SU-DHL-6 (cell line): ENCODE measurements around the gene MYO19.
"Not testable (repeated sequence)": the region's sequence is repeated elsewhere in the genome, so short reads cannot be mapped to it uniquely, and the experiment has no call there.

Source experiments
- H2AFZ ChIP-seq: fragments of 200-600 bp; sonication (generic); 2 replicates; pipeline ENCODE4 v1.6.1; 2014; ENCODE audit warnings: low read depth, mild to moderate bottlenecking, moderate library complexity, mixed read lengths, antibody characterized with exemption, low read length; ENCODE audit not compliant: severe bottlenecking
- H3F3A ChIP-seq: fragments of 200-600 bp; shearing (Covaris generic); 2 replicates; pipeline ENCODE4 v1.6.0; 2016; ENCODE audit warnings: antibody characterized with exemption, mild to moderate bottlenecking; ENCODE audit not compliant: insufficient read depth
- H3K27ac ChIP-seq: fragments of 200-600 bp; sonication (generic); 2 replicates; pipeline ENCODE4 v1.5.1; 2016; ENCODE audit warnings: low read depth, mild to moderate bottlenecking, low read length, moderate library complexity, mixed read lengths
- H3K27me3 ChIP-seq: fragments of 200-600 bp; sonication (generic), shearing (Covaris generic); 2 replicates; pipeline ENCODE4 v1.6.0; 2014; ENCODE audit warnings: mild to moderate bottlenecking, low read length
- H3K36me3 ChIP-seq: fragments of 200-600 bp; sonication (generic); 2 replicates; pipeline ENCODE4 v1.6.1; 2014; ENCODE audit warnings: mild to moderate bottlenecking, low read length, mixed read lengths
- H3K4me2 ChIP-seq: fragments of 300-600, 200-600 bp; shearing (Covaris generic), sonication (generic); 2 replicates; pipeline ENCODE4 v1.6.0; 2014; ENCODE audit warnings: low read length, low read depth, mild to moderate bottlenecking; ENCODE audit not compliant: poor library complexity, severe bottlenecking
- H3K4me3 ChIP-seq: fragments of 200-600 bp; sonication (generic); 2 replicates; pipeline ENCODE4 v1.5.1; 2014; ENCODE audit warnings: antibody characterized with exemption, low read length, mild to moderate bottlenecking, mixed read lengths; ENCODE audit not compliant: insufficient read depth, poor library complexity, severe bottlenecking
- H3K79me2 ChIP-seq: fragments of 200-600 bp; sonication (generic); 2 replicates; pipeline ENCODE4 v1.6.1; 2014; ENCODE audit warnings: mild to moderate bottlenecking, low read length, moderate library complexity; ENCODE audit not compliant: insufficient read depth
- H3K9ac ChIP-seq: fragments of 200-600 bp; sonication (generic); 2 replicates; pipeline ENCODE4 v1.7.0; 2014; ENCODE audit warnings: mild to moderate bottlenecking, low read length
- H3K9me2 ChIP-seq: fragments of 200-600 bp; sonication (generic); replicated peaks from 2 replicates; pipeline ENCODE4 v1.6.1; 2014; ENCODE audit warnings: low read length; ENCODE audit not compliant: insufficient read depth
- H3K9me3 ChIP-seq: fragments of 200-600 bp; sonication (generic); 2 replicates; pipeline ENCODE4 v1.6.1; 2014; ENCODE audit warnings: low read length, mixed read lengths; ENCODE audit not compliant: insufficient read depth
- H4K20me1 ChIP-seq: fragments of 200-600 bp; sonication (generic); 2 replicates; pipeline ENCODE4 v1.6.1; 2014; ENCODE audit warnings: low read depth, mild to moderate bottlenecking, antibody characterized with exemption, low read length, moderate library complexity, mixed read lengths
- EZH2phosphoT487 ChIP-seq: fragments of 200-600 bp; sonication (generic), shearing (Covaris generic); conservative IDR thresholded peaks from 2 replicates; pipeline ENCODE4 v1.6.1; 2018; ENCODE audit warnings: mild to moderate bottlenecking, antibody characterized with exemption, low read length, moderate library complexity, mixed read lengths
- TF ChIP-seq, protein P1 (sequence below): fragments of 200-600 bp; sonication (generic); IDR thresholded peaks from one replicate; pipeline ENCODE4 v1.5.1; 2017; ENCODE audit warnings: antibody characterized with exemption, mild to moderate bottlenecking, low read length, moderate library complexity; ENCODE audit not compliant: insufficient read depth, poor library complexity, severe bottlenecking

The MYO19 gene

DNA sequence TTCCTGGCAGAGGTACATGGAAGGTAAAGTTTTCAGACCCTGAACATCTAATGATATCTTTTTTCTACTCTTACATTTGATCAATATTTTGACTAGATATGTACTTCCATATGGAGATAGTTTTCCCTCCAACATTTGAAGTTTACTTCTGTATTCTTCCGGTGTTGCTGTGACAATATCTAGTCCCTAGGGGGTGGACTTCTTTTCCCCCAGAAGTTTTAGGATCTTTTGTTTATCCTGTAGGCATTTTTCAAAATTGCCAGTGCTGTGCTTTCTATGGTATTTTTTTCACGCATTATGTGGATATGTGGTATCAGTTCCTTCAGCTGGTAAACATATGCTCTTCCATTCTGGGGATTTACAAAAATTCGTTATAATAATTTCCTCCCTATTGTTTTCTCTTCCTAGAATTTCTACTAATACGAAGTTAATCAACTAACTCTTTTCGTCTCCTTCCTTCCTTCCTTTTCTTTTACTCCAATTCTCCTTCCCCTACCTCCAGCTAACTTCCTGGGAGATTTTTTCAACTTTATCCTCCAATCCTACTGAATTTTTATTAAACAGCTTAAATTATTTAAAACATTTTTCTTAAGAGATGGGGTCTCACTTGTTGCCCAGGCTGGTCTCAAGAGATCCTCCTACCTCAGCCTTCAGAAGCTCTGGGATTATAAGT, 74.3 kb downstream of the MYO19 start:
- H3K27me3 ChIP-seq = no peaks in the 10 kb centered on the region
- H3F3A ChIP-seq = no peaks in the 10 kb centered on the region
- no peaks in the 10 kb centered on the region for H3K79me2 ChIP-seq
- TF ChIP-seq, protein P1, sequence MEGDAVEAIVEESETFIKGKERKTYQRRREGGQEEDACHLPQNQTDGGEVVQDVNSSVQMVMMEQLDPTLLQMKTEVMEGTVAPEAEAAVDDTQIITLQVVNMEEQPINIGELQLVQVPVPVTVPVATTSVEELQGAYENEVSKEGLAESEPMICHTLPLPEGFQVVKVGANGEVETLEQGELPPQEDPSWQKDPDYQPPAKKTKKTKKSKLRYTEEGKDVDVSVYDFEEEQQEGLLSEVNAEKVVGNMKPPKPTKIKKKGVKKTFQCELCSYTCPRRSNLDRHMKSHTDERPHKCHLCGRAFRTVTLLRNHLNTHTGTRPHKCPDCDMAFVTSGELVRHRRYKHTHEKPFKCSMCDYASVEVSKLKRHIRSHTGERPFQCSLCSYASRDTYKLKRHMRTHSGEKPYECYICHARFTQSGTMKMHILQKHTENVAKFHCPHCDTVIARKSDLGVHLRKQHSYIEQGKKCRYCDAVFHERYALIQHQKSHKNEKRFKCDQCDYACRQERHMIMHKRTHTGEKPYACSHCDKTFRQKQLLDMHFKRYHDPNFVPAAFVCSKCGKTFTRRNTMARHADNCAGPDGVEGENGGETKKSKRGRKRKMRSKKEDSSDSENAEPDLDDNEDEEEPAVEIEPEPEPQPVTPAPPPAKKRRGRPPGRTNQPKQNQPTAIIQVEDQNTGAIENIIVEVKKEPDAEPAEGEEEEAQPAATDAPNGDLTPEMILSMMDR = no peak
- TF ChIP-seq EZH2phosphoT487 = no peak
- H3K27ac ChIP-seq = no peak overlapping the region
- no peak overlapping the region for H3K4me3 ChIP-seq
- no peaks in the 10 kb centered on the region for H3K9me2 ChIP-seq
- no peak overlapping the region for H3K4me2 ChIP-seq
- no peaks in the 10 kb centered on the region for H3K36me3 ChIP-seq
- H3K9ac ChIP-seq = no peak overlapping the region
- no peak overlapping the region for H2AFZ ChIP-seq
- no peaks in the 10 kb centered on the region for H4K20me1 ChIP-seq
- no peaks in the 10 kb centered on the region for H3K9me3 ChIP-seq

DNA sequence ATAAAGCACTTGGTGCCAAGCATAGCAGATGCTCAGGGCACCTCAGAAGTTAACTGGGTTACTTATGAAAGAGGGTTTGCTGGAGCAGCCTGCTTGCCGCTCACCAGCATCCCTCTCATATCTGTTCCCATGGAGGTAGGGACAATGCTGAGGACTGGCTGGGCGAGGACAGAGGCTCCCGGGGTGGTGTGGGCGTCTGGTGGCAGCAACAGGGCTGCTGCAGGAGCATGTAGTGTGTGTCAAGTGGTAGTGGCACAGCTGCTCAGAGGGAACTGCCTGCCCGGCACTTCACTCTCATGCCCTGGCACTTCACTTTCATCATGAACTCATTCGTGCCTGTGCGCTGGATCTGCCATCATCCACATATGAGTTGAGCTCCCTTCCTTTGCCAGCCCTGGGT, 75.1 kb downstream of the MYO19 start:
- H3K27ac ChIP-seq = no peak overlapping the region
- TF ChIP-seq, protein P1 = no peak
- no peak for TF ChIP-seq EZH2phosphoT487
- H3K36me3 ChIP-seq = no peaks in the 10 kb centered on the region
- no peak overlapping the region for H2AFZ ChIP-seq
- H3K4me2 ChIP-seq = no peak overlapping the region
- no peaks in the 10 kb centered on the region for H4K20me1 ChIP-seq
- H3K27me3 ChIP-seq = no peaks in the 10 kb centered on the region
- H3K9me2 ChIP-seq = no peaks in the 10 kb centered on the region
- no peaks in the 10 kb centered on the region for H3K79me2 ChIP-seq
- no peaks in the 10 kb centered on the region for H3K9me3 ChIP-seq
- no peaks in the 10 kb centered on the region for H3F3A ChIP-seq
- H3K9ac ChIP-seq = no peak overlapping the region
- H3K4me3 ChIP-seq = no peak overlapping the region

DNA sequence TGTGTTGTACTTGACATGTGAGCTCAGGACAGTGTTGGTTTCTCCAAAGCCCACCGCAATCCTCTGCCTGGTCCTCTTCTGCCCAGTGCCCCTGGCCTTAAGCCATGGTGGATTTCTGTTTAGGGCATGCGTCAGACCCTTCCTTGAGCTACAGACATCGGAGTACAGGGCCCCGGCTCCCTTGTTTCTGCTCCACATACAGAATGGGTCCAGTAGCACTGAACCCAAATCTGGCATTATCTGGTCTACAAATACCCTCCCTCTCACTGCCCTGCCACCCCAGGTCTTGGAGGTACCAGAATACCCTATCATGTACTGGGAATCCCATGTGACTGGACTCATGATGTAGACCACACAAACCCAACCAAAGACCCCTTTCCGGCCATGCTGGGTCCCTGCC, 75.6 kb downstream of the MYO19 start:
- Histone ChIP-seq H3F3A (no peaks in the 10 kb centered on the region), H3K27ac (no peak overlapping the region), H3K27me3 (no peaks in the 10 kb centered on the region), H3K4me3 (no peak overlapping the region), H3K9me2 (no peaks in the 10 kb centered on the region), H4K20me1 (no peaks in the 10 kb centered on the region), H3K36me3 (no peaks in the 10 kb centered on the region), H3K4me2 (no peak overlapping the region), H3K9ac (no peak overlapping the region), H2AFZ (no peak overlapping the region), H3K9me3 (no peaks in the 10 kb centered on the region), H3K79me2 (no peaks in the 10 kb centered on the region)
- no peak for TF ChIP-seq EZH2phosphoT487
- TF ChIP-seq, protein P1 = no peak

DNA sequence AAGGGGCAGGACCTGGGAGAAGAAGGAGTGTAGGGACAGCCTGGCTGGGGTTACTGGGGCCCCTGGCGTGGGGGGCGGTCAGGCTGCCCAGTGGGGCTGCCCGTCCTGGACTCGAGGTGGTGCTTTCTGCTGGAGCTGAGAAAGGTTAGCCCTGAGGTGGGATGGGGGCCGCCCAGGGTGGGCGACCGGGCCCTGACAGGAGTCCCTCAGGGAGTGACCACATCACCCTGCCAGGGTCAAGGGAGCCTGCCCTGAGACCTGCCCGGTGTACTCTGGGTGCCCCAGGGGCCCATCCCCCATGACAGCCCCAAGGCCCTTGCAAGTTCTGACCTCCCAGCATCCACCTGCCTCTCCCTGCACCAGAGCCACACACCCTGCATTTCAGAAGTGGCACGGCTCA, 77.0 kb downstream of the MYO19 start:
- not testable (repeated sequence) for H3K36me3 ChIP-seq, H3K79me2 ChIP-seq, H3K4me2 ChIP-seq, H4K20me1 ChIP-seq, H3K9me2 ChIP-seq, H3K9me3 ChIP-seq, H2AFZ ChIP-seq, H3K4me3 ChIP-seq, H3K9ac ChIP-seq, H3F3A ChIP-seq, H3K27me3 ChIP-seq, H3K27ac ChIP-seq

DNA sequence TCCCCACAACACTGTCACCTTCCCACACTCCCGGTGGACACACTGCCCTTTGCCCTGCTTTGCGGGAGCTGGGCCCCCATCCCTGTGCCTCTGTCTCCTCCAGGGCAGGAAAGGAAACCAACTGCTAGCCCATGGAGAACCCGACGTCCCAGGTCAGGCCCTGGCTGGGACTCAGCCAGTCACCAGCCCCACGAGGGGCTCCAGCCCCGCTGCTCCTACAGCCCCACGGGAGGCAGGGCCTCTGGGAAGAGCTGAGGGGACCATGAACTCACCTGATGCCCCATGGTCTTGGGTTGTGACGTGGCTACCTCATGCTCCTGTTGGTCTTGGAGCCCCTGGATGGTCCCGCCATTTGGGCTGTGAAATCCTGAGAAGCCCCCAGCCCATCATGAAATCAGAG, 81.8 kb downstream of the MYO19 start:
- not testable (repeated sequence) for H3K9me3 ChIP-seq, H2AFZ ChIP-seq, H3K4me3 ChIP-seq, H3K9me2 ChIP-seq, H3K79me2 ChIP-seq, H3K36me3 ChIP-seq, H3K4me2 ChIP-seq, H3K27ac ChIP-seq, H3K27me3 ChIP-seq, H3F3A ChIP-seq, H3K9ac ChIP-seq, H4K20me1 ChIP-seq

DNA sequence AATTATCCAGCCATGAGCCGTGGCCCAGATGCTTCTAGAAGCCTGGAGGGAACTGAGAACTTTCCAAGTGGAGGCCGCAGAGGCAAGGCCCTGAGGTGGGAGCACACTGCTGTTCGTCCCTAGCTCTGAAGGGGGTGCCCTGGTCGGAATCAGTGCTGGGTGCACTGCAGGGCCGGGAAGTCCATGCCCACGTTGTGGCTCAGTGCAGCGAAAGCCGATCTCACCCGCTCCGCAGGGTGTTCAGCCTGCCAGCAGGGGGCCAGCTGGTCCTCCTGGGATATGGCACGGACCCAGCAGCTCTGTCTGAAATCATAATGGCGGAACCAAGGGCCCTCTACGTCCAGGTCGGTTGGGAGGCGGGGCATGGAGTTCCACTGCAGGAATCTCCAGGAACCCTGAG, 84.7 kb downstream of the MYO19 start:
- not testable (repeated sequence) for H3K36me3 ChIP-seq, H3K4me2 ChIP-seq, H2AFZ ChIP-seq, H3K9me3 ChIP-seq, H3K4me3 ChIP-seq, H3K9ac ChIP-seq, H3K27ac ChIP-seq, H3K79me2 ChIP-seq, H3K27me3 ChIP-seq, H3K9me2 ChIP-seq, H3F3A ChIP-seq, H4K20me1 ChIP-seq
